Right lobe of liver (tissue), 4 donors: ENCODE data around the gene MTIF3.
A peak's percentile ranks its signal among the peaks of the same experiment; 100 is the strongest.

ENCODE experiments used
- POLR2A ChIP-seq: fragments of 450-650 bp; IDR thresholded peaks from one replicate; pipeline ENCODE4 v1.6.1; 2017; ENCODE audit warnings: antibody characterized with exemption, mild to moderate bottlenecking
- TF ChIP-seq, protein P1 (sequence below), 4 donors: fragments of 200-600 bp in 3 of 4; fragments of 450-650 bp in 1 of 4; IDR thresholded peaks; one replicate each; pipeline versions ENCODE4 v1.5.1 to v1.8.0; 2016 to 2022; ENCODE audit warnings: antibody characterized with exemption in 4 of 4, mild to moderate bottlenecking in 2 of 4
- donor health status: DM: no; HTN: no; CAD: no.
- donor health status: DM: no; HTN: no; CAD: no.
- donor health status: DM: no; HTN: yes; CAD: no.

DNA sequence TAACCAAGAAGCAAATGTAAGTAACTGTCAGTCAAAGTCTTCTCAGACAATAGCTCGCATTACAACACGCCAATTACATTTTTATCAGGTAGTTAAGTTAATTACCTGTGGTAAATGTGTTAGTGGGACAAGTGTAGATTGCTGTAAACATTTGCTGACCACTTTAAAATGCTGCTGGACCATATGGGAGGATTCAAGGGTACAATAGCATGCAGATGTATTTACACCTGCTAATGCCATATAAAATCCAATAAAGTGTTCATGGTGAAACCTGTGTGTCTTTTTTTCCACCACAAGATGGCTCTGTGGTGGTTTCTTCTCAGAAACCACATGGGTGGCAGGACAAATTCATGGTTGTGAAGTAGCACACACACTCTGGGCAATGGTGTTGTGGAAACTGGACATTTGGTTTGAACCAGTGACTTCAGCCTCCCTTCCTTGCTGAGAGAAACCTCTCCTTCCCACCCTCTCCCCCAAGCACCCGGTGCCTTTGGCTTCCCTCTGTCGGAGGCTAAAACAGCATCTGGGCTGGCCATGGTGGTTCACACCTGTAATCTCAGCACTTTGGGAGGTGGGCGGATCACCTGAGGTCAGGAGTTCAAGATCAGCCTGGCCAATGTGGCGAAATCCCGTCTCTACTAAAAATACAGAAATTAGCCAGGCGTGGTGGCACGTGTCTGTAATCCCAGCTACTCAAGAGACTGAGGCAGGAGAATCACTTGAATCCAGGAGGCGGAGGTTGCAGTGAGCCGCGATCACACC, 44.0 kb downstream of the MTIF3 start:
- TF ChIP-seq, protein P1, sequence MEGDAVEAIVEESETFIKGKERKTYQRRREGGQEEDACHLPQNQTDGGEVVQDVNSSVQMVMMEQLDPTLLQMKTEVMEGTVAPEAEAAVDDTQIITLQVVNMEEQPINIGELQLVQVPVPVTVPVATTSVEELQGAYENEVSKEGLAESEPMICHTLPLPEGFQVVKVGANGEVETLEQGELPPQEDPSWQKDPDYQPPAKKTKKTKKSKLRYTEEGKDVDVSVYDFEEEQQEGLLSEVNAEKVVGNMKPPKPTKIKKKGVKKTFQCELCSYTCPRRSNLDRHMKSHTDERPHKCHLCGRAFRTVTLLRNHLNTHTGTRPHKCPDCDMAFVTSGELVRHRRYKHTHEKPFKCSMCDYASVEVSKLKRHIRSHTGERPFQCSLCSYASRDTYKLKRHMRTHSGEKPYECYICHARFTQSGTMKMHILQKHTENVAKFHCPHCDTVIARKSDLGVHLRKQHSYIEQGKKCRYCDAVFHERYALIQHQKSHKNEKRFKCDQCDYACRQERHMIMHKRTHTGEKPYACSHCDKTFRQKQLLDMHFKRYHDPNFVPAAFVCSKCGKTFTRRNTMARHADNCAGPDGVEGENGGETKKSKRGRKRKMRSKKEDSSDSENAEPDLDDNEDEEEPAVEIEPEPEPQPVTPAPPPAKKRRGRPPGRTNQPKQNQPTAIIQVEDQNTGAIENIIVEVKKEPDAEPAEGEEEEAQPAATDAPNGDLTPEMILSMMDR (IDR thresholded peaks at IDR 0.05), result peak; percentile 59 to 61 (median 60)
- no peak for TF ChIP-seq POLR2A
